ENCODE data around the gene ELAVL1. TPM values are rescaled to one million over a fixed set of nuclear protein-coding genes. Genes with fewer than 3 reads are reported as not detected.

ELAVL1 gene
- total and polyA plus RNA-seq, 9 of the 15 experiments (the other 6 are each of a cell fraction or from before 2014, with no cell fraction given), result 4.3 to 172 (median 69.2) TPM

GRCh38 chr19:7962644-7963268 is 42.7 kb downstream of the ELAVL1 start (continued):
- TF ChIP-seq MYNN (IDR thresholded peaks at IDR 0.05) (no peak), MYNN (CRISPR knock-in tag; IDR thresholded peaks at IDR 0.05) (no peak), ETS2 (tag; IDR thresholded peaks at IDR 0.05; ENCODE audit: borderline replicate concordance, poor library complexity, severe bottlenecking) (no peak), TSHZ1 (CRISPR knock-in tag; IDR thresholded peaks at IDR 0.05) (no peak), SFPQ (IDR thresholded peaks at IDR 0.05; ENCODE audit: low read depth, low read length) (no peak), TAF7 (tag; IDR thresholded peaks at IDR 0.05) (no peak), HDAC6 (IDR thresholded peaks at IDR 0.05; ENCODE audit: low read depth, low read length) (no peak)
